K562 (cell line): Measurements from ENCODE around the gene RAB3D. TPM values are rescaled to one million over a fixed set of nuclear protein-coding genes. Genes with fewer than 3 reads are reported as not detected.

ENCODE experiments used
- FOXK2 ChIP-seq, 2 experiments: fragments of 450-650 bp; IDR thresholded peaks in 1 of 2; conservative IDR thresholded peaks in 1 of 2; 2 replicates each; pipeline ENCODE4 v1.6.1; 2016; ENCODE audit warnings: low read depth in 2 of 2, mild to moderate bottlenecking in 1 of 2
- HDAC8 ChIP-seq: fragments of 450-650 bp; IDR thresholded peaks from 2 replicates; pipeline ENCODE4 v1.6.1; 2016; ENCODE audit warnings: mild to moderate bottlenecking, missing genetic modification characterization, moderate library complexity, missing compliant biosample characterization
- MTA3 ChIP-seq: fragments of 450-650 bp; formaldehyde crosslinking; IDR thresholded peaks from 2 replicates; pipeline ENCODE4 v1.6.1; 2017; ENCODE audit warnings: mild to moderate bottlenecking, borderline replicate concordance
- NR4A1 ChIP-seq, 2 experiments: fragments of 250-450 bp in 1 of 2; fragments of 450-650 bp in 1 of 2; sonication (Bioruptor Pico) in 1 of 2; IDR thresholded peaks; 2 replicates each; pipeline versions ENCODE4 v1.4.0 to v1.6.1; 2016 to 2020; ENCODE audit warnings: mild to moderate bottlenecking in 2 of 2, missing compliant biosample characterization in 1 of 2, missing genetic modification characterization in 1 of 2, moderate library complexity in 1 of 2
- POLR2H ChIP-seq: IDR thresholded peaks from 2 replicates; pipeline ENCODE4 v1.6.1; 2016; ENCODE audit warnings: missing genetic modification characterization, low read depth, mild to moderate bottlenecking, control low read depth, missing compliant biosample characterization, moderate library complexity
- RBM25 ChIP-seq: fragments of 200-400 bp; formaldehyde crosslinking; IDR thresholded peaks from 2 replicates; pipeline ENCODE4 v1.6.1; 2018; ENCODE audit warnings: low read length, low read depth, moderate library complexity; ENCODE audit not compliant: severe bottlenecking
- TAF15 ChIP-seq: fragments of 200-400 bp; formaldehyde crosslinking; IDR thresholded peaks from 2 replicates; pipeline ENCODE4 v1.6.1; 2017; ENCODE audit warnings: mild to moderate bottlenecking, low read depth, low read length, moderate library complexity
- ZKSCAN3 ChIP-seq: fragments of 250-450 bp; sonication (Bioruptor Pico); IDR thresholded peaks from 2 replicates; pipeline ENCODE4 v1.4.0; 2020
- ZNF589 ChIP-seq: fragments of 200-800 bp; sonication (Bioruptor generic); IDR thresholded peaks from 2 replicates; pipeline ENCODE4 v1.6.1; 2016; ENCODE audit warnings: low read depth, missing genetic modification characterization, missing compliant biosample characterization
- polyA plus RNA-seq, 8 experiments: library from polyadenylated mRNA; depleted of rRNA in 4 of 8; stranded (reverse) in 5 of 8; unstranded in 3 of 8; fragments of >200 nt; fragmentation: Nextera tagmentation in 2 of 8; fragmentation: Illumina TruSeq in 1 of 8; extraction: Ambion mirVana in 2 of 8; extraction: Trizol in 1 of 8; gene quantifications; 2 replicates each; pipeline versions ENCODE4 v1.2.1 to v1.2.3, GENCODE V29; 2011 to 2014; ENCODE audit warnings: inconsistent platforms in 1 of 8, missing spikeins in 1 of 8
- total RNA-seq, 7 experiments: library from RNA; depleted of rRNA in 6 of 7; stranded (reverse); fragments of >200 nt in 6 of 7; fragmentation: Illumina TruSeq in 2 of 7; extraction: Trizol in 2 of 7; gene quantifications; 2 replicates each; pipeline versions ENCODE4 v1.2.1 to v1.2.3, GENCODE V29; 2011 to 2021; ENCODE audit warnings: low replicate concordance in 1 of 7
- TF ChIP-seq, protein P1 (sequence below), 2 experiments: fragments of 150-350 bp in 1 of 2; IDR thresholded peaks; 2 replicates each; pipeline ENCODE4 v1.6.1; 2012 to 2016; ENCODE audit warnings: low read depth in 2 of 2, low read length in 2 of 2, mild to moderate bottlenecking in 1 of 2, moderate library complexity in 1 of 2
- TF ChIP-seq, protein P2 (sequence below): fragments of 450-650 bp; IDR thresholded peaks from 2 replicates; pipeline ENCODE4 v1.6.1; 2016; ENCODE audit warnings: borderline replicate concordance
- TF ChIP-seq, protein P3 (sequence below): fragments of 450-650 bp; IDR thresholded peaks from 2 replicates; pipeline ENCODE4 v1.6.1; 2016
- TF ChIP-seq, protein P4 (sequence below): sonication (generic); formaldehyde crosslinking; IDR thresholded peaks from 2 replicates; pipeline ENCODE4 v1.8.1; 2022; ENCODE audit warnings: missing genetic modification reagents
- TF ChIP-seq, protein P5 (sequence below): fragments of 250-450 bp; sonication (Bioruptor Pico); IDR thresholded peaks from 2 replicates; pipeline ENCODE4 v1.4.0; 2020; ENCODE audit warnings: mild to moderate bottlenecking

The RAB3D gene
- total and polyA plus RNA-seq, 9 of the 15 experiments (the other 6 are each of a cell fraction or from before 2014, with no cell fraction given) = 0.34 to 3.3 (median 1.3) TPM

DNA sequence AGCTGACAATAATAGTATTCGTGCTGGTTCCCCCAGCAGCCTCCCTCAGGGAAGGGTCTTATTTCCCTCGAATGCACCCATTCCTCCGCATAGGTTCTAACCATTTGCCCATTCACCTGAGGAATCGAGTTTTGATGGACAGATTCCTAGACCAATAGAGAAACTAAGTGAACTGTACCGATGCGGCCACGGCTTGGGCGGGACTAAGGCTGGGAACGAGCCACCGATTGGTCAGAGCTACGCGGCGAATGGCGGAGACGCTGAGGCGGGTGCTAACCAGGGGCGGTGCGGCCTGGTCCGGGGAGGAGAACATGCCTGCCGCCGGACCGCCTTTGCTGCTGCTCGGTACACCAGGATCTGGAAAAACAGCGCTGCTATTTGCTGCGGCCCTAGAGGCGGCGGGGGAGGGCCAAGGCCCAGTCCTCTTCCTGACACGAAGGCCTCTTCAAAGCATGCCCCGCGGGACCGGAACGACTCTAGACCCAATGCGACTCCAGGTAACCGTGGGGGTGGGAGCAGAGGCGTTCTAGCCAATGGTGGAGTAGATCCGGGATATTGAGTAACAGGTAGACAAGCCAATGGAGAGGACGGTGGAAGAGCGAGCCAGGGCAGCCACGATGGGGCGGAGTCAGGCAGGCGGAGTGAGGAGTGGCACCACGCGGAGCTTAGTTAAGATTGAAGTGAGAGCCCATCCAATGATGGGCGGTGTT lies 35.1 kb upstream of the RAB3D start, which contains the start of gene SWSAP1 (continued):
- peak; percentile 83; the same call in 1 of the 2 replicates for TF ChIP-seq MTA3
- 0 out of 2 replicates have a peak, but pooled peaks have one; percentile 59 for TF ChIP-seq HDAC8 (tag)
- TF ChIP-seq, protein P1, sequence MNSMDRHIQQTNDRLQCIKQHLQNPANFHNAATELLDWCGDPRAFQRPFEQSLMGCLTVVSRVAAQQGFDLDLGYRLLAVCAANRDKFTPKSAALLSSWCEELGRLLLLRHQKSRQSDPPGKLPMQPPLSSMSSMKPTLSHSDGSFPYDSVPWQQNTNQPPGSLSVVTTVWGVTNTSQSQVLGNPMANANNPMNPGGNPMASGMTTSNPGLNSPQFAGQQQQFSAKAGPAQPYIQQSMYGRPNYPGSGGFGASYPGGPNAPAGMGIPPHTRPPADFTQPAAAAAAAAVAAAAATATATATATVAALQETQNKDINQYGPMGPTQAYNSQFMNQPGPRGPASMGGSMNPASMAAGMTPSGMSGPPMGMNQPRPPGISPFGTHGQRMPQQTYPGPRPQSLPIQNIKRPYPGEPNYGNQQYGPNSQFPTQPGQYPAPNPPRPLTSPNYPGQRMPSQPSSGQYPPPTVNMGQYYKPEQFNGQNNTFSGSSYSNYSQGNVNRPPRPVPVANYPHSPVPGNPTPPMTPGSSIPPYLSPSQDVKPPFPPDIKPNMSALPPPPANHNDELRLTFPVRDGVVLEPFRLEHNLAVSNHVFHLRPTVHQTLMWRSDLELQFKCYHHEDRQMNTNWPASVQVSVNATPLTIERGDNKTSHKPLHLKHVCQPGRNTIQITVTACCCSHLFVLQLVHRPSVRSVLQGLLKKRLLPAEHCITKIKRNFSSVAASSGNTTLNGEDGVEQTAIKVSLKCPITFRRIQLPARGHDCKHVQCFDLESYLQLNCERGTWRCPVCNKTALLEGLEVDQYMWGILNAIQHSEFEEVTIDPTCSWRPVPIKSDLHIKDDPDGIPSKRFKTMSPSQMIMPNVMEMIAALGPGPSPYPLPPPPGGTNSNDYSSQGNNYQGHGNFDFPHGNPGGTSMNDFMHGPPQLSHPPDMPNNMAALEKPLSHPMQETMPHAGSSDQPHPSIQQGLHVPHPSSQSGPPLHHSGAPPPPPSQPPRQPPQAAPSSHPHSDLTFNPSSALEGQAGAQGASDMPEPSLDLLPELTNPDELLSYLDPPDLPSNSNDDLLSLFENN (IDR thresholded peaks at IDR 0.05; ENCODE audit: low read depth in 2 of 2, low read length in 2 of 2) = peak in 1 of 2 experiments; percentile 20; a peak in 1 of 4 replicates
- TF ChIP-seq, protein P2, sequence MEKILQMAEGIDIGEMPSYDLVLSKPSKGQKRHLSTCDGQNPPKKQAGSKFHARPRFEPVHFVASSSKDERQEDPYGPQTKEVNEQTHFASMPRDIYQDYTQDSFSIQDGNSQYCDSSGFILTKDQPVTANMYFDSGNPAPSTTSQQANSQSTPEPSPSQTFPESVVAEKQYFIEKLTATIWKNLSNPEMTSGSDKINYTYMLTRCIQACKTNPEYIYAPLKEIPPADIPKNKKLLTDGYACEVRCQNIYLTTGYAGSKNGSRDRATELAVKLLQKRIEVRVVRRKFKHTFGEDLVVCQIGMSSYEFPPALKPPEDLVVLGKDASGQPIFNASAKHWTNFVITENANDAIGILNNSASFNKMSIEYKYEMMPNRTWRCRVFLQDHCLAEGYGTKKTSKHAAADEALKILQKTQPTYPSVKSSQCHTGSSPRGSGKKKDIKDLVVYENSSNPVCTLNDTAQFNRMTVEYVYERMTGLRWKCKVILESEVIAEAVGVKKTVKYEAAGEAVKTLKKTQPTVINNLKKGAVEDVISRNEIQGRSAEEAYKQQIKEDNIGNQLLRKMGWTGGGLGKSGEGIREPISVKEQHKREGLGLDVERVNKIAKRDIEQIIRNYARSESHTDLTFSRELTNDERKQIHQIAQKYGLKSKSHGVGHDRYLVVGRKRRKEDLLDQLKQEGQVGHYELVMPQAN = peak; percentile 81; the same call in 1 of the 2 replicates
- peak; percentile 92 for TF ChIP-seq POLR2H (tag)
- TF ChIP-seq, protein P3, sequence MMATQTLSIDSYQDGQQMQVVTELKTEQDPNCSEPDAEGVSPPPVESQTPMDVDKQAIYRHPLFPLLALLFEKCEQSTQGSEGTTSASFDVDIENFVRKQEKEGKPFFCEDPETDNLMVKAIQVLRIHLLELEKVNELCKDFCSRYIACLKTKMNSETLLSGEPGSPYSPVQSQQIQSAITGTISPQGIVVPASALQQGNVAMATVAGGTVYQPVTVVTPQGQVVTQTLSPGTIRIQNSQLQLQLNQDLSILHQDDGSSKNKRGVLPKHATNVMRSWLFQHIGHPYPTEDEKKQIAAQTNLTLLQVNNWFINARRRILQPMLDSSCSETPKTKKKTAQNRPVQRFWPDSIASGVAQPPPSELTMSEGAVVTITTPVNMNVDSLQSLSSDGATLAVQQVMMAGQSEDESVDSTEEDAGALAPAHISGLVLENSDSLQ = peak; percentile 99
- TF ChIP-seq, protein P4, sequence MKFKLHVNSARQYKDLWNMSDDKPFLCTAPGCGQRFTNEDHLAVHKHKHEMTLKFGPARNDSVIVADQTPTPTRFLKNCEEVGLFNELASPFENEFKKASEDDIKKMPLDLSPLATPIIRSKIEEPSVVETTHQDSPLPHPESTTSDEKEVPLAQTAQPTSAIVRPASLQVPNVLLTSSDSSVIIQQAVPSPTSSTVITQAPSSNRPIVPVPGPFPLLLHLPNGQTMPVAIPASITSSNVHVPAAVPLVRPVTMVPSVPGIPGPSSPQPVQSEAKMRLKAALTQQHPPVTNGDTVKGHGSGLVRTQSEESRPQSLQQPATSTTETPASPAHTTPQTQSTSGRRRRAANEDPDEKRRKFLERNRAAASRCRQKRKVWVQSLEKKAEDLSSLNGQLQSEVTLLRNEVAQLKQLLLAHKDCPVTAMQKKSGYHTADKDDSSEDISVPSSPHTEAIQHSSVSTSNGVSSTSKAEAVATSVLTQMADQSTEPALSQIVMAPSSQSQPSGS = no peak
- TF ChIP-seq FOXK2 (conservative IDR thresholded peaks at IDR 0.05 in 1 of 2, IDR thresholded peaks at IDR 0.05 in 1 of 2; ENCODE audit: low read depth in 2 of 2) = peak; percentile 63 to 73; a peak in 3 of 4 replicates
- TF ChIP-seq ZNF589 (CRISPR knock-in tag) = no peak
- TF ChIP-seq RBM25 = no peak
- peak; percentile 66; the same call in 1 of the 2 replicates for TF ChIP-seq NR4A1 (CRISPR knock-in tag; IDR thresholded peaks at IDR 0.05)
- no peak for TF ChIP-seq NR4A1 (tag; IDR thresholded peaks at IDR 0.05)
- TF ChIP-seq, protein P5, sequence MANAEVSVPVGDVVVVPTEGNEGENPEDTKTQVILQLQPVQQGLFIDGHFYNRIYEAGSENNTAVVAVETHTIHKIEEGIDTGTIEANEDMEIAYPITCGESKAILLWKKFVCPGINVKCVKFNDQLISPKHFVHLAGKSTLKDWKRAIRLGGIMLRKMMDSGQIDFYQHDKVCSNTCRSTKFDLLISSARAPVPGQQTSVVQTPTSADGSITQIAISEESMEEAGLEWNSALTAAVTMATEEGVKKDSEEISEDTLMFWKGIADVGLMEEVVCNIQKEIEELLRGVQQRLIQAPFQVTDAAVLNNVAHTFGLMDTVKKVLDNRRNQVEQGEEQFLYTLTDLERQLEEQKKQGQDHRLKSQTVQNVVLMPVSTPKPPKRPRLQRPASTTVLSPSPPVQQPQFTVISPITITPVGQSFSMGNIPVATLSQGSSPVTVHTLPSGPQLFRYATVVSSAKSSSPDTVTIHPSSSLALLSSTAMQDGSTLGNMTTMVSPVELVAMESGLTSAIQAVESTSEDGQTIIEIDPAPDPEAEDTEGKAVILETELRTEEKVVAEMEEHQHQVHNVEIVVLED (CRISPR knock-in tag) = peak; percentile 58
- no peak for TF ChIP-seq TAF15
- no peak for TF ChIP-seq ZKSCAN3
